Measurements from ENCODE around the gene SLC2A8. TPM values are rescaled to one million over a fixed set of nuclear protein-coding genes. Genes with fewer than 3 reads are reported as not detected.

The SLC2A8 gene
- total RNA-seq, 2 donors from 2014 or later: 1.4 to 1.7 TPM

DNA sequence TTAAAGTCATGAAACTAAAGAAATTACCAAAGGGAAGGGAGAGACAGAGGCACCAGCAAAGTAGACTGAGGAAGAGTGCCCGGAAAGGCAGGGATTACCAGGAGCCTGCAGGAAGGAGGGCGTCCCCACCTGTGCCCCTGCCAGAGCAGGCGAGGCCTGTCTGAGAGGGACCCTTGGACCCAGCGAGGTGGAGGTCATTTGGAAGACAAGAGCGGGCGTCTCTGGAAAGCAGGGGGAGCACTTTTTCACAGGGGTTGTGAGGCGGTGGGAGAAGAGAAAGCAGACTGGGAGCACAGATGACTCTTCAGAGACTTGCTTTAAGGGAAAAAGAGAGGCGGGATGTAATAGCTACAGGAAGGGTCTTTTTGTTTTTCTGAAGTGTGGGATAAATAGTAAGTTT, 27.5 kb upstream of the SLC2A8 start:
- DNase-seq (ENCODE audit: low spot score in 2 of 2) (no peak), ATAC-seq (no peak)
- Mint-ChIP-seq H3K36me3 (no peaks in the 10 kb centered on the region), H3K27ac (no peak overlapping the region), H3K9me3 (no peaks in the 10 kb centered on the region)

DNA sequence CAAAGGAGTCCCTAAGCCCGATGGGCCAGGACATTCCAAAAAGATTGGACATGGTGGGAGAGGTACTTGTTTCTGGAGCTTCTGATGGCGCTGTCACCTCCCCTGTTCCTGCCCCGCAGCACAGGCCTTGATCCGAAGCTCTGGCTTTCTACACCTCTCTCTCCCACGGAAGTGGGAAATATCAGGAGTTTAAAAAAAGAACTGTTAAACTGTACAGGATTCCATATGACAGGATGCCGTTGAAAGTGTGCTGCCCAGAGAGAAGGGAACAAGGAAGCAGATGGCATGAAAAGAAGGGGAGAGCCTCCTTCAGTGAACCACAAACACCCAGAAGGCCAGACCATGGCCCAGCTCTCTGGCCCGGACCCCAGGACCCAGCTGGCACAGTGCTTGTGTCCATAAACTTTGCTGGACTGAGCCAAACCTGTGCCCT, 26.8 kb upstream of the SLC2A8 start:
- Mint-ChIP-seq H3K36me3 (no peaks in the 10 kb centered on the region), H3K9me3 (no peaks in the 10 kb centered on the region), H3K27ac (no peak overlapping the region)
- DNase-seq (ENCODE audit: low spot score in 2 of 2): no peak
- no peak for ATAC-seq

DNA sequence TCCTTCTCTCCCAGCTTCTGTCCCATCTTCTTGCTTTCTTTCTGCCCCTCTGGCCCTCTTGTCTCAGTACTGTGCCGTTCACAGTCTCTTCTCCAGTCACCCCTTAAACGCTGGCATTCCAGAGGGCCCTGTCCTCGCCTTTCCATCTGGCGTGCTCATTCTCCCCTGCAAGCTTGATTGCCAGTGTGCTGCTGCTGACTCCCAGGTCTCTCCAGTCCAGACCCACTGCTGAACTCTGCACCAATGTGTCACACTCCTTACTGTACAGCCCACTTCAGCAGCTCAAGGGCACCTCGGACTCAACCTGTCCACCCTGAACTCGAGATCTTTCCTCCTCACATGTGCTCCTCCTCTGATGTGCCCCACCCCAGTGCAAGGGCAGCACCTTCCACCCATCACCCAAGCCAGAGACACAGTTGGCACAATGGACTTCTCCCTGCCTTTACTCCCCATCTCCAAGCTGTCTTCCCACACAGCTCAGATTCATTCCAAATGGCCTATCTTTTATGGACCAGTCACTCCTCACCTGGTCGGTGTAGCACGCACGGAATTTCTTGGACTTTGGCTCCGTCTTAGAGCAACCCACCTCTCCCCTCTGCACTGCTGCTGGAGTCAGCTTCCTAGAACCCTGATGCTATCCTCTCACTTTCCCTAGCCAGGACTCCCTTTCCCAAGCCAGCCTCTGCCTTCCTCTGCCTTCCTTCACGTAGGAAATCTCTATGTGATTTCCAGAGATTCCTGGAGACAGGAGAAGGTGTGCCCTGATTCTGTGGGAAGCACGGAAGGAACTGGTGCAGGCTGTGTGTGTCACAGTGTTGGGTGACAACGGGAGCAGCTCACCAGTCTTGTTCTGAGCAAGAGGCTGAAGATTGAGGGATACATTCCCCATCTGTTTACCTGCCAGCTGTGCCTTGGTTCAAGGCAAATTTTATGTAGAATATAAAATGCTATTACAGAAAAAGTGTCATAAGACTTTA, 26.0 kb upstream of the SLC2A8 start:
- no peaks in the 10 kb centered on the region for H3K36me3 Mint-ChIP-seq
- ATAC-seq (no peak), DNase-seq (ENCODE audit: low spot score in 2 of 2) (no peak)
- H3K27ac Mint-ChIP-seq: no peak overlapping the region
- H3K9me3 Mint-ChIP-seq: no peaks in the 10 kb centered on the region

DNA sequence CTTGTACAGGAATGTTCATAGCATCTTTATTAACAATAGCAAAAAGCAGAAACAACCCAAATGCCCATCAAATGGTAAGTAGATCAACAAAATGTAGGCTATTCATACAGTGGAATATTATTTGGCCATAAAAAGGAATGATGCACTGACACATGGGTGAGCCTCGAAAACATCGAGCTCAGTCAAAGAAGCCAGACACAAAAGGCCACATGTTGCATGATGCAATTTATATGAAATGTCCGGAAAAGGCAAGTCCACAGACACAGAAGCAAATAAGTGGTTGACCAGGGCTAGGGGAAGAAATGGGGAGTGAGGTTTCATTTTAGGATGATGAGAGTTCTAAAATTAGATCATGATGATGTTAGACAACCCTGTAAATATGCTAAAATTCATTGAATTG, 16.5 kb upstream of the SLC2A8 start:
- Mint-ChIP-seq H3K36me3 (peaks cover 4 to 7% of the 10 kb centered on the region in 2 donors), H3K27ac (no peak overlapping the region), H3K9me3 (peaks cover 3 to 6% of the 10 kb centered on the region in 2 donors)
- DNase-seq (ENCODE audit: low spot score in 2 of 2): no peak
- ATAC-seq: no peak

DNA sequence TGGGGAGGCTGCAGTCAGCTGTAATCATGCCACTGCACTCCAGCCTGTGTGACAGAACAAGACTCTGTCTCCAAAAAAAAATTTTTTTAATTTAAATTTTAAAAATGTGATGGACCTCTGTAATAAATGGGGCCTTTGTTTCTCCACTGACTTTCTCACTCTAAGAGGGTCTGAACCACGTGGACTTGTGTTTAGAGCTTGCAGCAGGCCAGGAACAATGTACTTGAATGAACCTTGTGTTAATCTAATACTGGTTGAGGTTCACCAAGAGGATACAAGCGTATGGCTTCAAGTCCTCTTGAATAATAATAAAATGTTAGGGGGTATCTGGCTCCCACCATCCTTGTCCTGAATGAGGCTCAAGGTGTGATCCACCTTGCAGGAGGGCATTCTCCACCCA, 14.4 kb upstream of the SLC2A8 start:
- no peak for ATAC-seq
- peaks cover 3 to 6% of the 10 kb centered on the region in 2 donors for H3K9me3 Mint-ChIP-seq
- DNase-seq (ENCODE audit: low spot score in 2 of 2): no peak
- H3K36me3 Mint-ChIP-seq: peaks cover 4 to 7% of the 10 kb centered on the region in 2 donors
- H3K27ac Mint-ChIP-seq: no peak overlapping the region

DNA sequence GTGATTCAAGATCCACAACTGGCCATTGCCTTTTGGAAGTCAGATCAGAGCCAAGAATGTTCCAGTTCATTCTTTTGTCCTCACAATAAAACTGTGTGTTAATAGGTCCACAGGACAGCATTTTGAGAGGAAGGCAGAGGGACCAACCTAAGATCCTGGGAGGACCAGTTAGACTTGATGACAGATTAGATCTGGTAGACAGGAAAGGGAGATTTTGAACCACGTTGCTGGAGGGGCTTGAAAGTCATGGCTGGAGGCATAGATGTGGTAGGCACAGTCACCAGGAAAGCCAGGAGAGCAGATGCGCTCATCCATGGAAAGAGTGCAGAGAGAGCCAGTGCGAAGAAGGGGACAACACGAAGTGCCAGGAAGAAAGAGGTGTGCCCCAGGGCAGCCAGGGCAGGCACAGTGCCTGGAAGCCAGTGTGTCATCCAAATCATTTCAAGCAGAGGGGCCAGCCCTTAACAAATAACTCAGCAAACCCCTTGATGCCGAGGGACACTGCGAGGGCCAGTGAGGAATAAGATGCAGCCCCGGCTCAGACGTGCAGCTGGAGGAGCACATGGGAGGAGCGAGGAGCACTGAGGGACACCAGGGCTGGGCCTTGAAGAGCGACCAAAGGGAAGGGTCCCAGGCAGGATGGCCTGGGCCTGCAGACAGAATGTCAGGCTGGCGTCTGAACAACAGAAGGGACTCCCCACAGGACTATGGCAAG, 12.8 kb upstream of the SLC2A8 start:
- peaks cover 3 to 6% of the 10 kb centered on the region in 2 donors for H3K9me3 Mint-ChIP-seq
- no peak overlapping the region for H3K27ac Mint-ChIP-seq
- H3K36me3 Mint-ChIP-seq: peaks cover 4 to 7% of the 10 kb centered on the region in 2 donors
- DNase-seq (ENCODE audit: low spot score in 2 of 2) (no peak), ATAC-seq (no peak)

DNA sequence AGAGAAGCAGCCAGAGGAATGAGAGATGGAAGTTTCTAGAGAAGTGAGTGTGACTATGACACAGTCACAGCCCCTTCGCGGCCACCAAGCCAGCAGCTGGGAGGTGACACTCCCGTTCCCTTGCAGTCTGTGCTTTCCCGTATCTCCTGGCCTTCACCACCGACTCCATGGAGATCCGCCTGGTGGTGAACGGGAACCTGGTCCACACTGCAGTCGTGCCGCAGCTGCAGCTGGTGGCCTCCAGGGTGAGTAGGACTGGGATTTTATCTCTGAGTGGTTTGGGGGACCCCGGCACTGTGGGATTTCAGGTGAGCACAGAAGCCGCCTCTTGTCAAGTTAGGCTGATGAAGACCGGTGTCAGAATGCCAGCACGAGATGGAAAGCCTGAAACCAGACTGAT, 12.1 kb upstream of the SLC2A8 start:
- no peak for DNase-seq (ENCODE audit: low spot score in 2 of 2)
- ATAC-seq: no peak
- Mint-ChIP-seq H3K9me3 (peaks cover 3 to 6% of the 10 kb centered on the region in 2 donors), H3K36me3 (peaks cover 4 to 7% of the 10 kb centered on the region in 2 donors), H3K27ac (no peak overlapping the region)

DNA sequence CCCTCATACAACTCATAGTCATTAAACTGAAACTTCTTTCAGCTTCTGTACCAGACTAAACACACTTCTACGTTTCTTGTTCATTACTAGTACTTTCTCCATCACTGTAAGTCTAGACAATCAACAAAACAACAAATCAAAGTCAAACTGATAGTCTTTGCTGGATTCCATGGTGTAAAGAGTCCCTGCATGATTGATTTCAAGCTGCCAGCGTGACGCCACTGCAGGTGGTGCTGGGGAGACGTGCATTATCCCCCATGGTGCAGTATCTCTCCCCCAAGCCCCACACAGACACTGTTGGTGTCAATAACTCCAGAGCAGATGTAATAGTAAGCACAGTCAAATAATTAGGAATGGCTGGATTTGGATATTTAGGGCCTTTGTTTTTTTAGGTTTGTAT, 10.7 kb upstream of the SLC2A8 start:
- no peak for ATAC-seq
- Mint-ChIP-seq H3K36me3 (no peaks in the 10 kb centered on the region), H3K27ac (no peak overlapping the region), H3K9me3 (no peaks in the 10 kb centered on the region)
- DNase-seq (ENCODE audit: low spot score in 2 of 2): no peak

DNA sequence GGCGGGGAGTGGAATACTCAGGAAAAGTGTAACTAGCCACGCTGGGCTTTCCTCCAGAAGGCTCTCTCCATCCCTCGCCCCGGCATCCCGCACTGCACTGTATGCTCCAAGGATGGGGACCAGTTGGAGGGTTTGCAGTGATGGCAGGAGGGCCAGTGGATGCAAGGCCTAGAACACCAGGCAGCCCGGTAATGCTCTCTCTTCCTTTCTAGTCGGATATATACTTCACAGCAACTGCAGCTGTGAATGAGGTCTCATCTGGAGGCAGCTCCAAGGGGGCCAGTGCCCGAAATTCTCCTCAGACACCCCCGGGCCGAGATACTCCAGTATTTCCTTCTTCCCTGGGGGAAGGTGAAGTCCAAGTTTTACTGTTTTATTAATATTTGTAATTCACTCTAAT, 10.0 kb upstream of the SLC2A8 start:
- no peak for ATAC-seq
- DNase-seq (ENCODE audit: low spot score in 2 of 2): no peak
- Mint-ChIP-seq H3K9me3 (no peaks in the 10 kb centered on the region), H3K36me3 (no peaks in the 10 kb centered on the region), H3K27ac (no peak overlapping the region)

DNA sequence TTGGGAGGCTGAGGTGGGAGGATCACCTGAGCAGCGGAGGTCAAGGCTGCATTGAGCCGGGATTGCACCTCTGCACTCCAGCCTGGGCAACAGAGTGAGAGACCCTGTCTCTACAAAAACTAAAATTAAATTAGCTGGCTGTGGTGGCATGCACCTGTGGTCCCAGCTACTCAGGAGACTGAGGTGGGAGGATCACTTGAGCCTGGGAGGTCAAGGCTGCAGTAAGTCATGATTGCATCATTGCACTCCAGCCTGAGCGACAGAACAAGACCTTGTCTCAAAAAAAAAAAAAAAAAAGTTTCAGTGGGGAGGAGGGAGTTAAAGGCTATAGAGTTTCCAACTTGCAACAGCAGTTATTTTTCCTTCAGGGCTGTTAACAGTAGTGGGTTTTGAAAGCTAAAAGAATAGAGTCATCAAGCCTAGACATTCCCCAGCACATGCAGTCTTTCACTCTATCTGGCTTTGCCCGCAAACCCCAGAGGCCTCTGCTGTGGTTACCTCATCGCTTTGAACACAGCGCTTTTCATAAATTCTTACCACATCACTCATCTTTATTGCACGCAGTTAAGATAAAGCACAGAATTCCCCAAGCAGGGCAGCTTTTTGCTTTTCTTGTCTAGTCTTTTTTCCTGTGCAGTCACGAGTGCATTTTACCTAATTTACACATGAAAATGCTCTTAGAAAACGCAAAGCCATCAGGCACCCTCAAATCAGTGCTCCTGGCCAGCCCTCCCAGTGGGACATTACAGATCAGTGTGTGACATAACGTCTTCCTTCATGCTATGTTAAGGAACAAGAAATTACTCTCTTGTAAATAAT, 8.7 kb upstream of the SLC2A8 start:
- DNase-seq (ENCODE audit: low spot score in 2 of 2): peak; percentile 83 to 87
- Mint-ChIP-seq H3K36me3 (no peaks in the 10 kb centered on the region), H3K9me3 (no peaks in the 10 kb centered on the region), H3K27ac (peak overlapping the region; percentile 84 to 91)
- peak; percentile 99 for ATAC-seq

DNA sequence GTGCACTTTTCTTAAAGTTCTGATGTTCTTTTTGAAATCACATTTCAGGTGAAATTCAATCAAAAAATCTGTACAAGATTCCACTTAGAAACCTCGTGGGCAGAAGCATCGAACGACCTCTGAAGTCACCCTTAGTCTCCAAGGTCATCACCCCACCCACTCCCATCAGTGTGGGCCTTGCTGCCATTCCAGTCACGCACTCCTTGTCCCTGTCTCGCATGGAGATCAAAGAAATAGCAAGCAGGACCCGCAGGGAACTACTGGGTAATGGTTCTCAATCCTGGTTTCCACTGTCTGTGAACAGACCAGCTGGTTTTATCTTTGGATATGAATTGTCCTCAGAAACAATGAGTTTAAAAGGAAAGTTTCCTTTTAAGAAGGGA, 8.1 kb upstream of the SLC2A8 start:
- ATAC-seq (peak in 1 of 2 donors; percentile 4), DNase-seq (ENCODE audit: low spot score in 2 of 2) (no peak)
- no peaks in the 10 kb centered on the region for H3K9me3 Mint-ChIP-seq
- peak overlapping the region; percentile 84 to 91 for H3K27ac Mint-ChIP-seq
- H3K36me3 Mint-ChIP-seq: no peaks in the 10 kb centered on the region

DNA sequence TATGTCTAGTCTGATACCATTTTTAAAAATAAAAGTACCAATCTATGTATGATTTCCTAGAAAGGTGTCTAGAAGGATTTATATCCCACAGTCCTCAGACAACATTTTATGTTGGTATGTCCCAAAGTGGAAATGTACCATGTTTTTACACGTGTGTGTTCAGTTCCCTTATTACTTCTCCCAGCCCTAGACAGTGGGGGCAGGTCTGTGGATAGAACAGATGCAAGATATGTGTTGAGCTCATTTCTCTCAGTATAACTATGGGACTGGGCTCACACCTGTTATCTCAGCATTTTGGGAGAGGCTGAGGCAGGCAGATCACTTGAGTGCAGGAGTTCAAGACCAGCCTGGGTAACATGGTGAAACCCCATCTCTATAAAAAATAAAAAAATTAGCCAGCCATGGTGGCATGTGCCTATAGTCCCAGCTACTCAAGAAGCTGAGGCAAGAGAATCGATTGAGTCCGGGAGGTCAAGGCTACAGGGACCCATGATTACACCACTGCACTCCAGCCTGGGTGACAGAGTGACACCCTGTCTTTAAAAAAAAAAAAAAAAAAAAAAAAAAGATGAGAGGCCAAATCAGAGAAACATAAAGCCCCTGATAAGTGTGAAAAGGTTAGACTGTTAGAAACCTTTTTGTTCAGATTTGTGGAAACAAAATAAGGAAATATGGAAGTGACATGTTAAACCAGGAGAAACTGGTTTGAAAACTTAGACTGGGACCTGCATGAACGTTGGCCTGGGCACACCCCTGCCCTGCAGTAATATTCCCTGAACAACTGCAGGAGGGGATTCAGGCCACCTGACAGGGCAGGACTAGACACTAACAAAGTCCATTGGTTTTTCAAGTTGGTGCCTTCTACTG, 7.4 kb upstream of the SLC2A8 start:
- no peak for DNase-seq (ENCODE audit: low spot score in 2 of 2)
- peak overlapping the region in 1 of 2 donors; percentile 84 for H3K27ac Mint-ChIP-seq
- no peaks in the 10 kb centered on the region for H3K9me3 Mint-ChIP-seq
- no peak for ATAC-seq
- H3K36me3 Mint-ChIP-seq: no peaks in the 10 kb centered on the region

DNA sequence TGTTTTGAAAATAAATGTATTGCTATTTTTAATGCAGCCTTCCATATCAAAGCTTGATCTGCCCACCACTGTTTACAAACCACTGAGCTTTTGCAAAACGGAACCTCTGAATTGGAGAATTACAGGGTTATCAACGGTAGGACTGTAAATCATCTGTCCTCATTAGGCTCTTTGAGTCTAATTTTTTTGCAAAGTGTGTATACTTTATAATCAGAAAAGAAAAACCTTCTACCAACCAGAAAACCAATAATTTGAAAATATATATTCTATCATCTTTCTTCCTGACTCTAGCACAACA, 6.8 kb upstream of the SLC2A8 start:
- H3K36me3 Mint-ChIP-seq: no peaks in the 10 kb centered on the region
- H3K27ac Mint-ChIP-seq: no peak overlapping the region
- ATAC-seq (no peak), DNase-seq (ENCODE audit: low spot score in 2 of 2) (no peak)
- no peaks in the 10 kb centered on the region for H3K9me3 Mint-ChIP-seq

DNA sequence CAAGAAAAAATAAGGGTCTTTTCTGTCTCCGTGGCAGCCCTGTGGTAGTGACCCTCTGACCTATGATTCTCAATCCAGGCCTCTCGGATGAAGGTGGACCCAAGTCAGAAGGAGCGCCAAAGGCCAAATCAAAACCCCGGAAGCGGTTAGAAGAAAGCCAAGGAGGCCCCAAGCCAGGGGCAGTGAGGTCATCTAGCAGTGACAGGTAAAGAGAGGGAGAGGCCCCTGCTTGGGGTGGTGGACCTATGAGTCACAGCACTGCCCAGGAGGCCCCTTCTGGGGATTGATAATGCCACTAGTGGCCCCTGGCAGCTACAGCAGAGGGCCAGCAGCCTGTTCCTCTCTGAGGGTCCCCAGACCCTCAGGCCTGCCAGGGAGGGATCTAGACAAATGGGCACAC, 6.4 kb upstream of the SLC2A8 start:
- no peak overlapping the region for H3K27ac Mint-ChIP-seq
- DNase-seq (ENCODE audit: low spot score in 2 of 2) (no peak), ATAC-seq (no peak)
- no peaks in the 10 kb centered on the region for H3K36me3 Mint-ChIP-seq
- no peaks in the 10 kb centered on the region for H3K9me3 Mint-ChIP-seq

DNA sequence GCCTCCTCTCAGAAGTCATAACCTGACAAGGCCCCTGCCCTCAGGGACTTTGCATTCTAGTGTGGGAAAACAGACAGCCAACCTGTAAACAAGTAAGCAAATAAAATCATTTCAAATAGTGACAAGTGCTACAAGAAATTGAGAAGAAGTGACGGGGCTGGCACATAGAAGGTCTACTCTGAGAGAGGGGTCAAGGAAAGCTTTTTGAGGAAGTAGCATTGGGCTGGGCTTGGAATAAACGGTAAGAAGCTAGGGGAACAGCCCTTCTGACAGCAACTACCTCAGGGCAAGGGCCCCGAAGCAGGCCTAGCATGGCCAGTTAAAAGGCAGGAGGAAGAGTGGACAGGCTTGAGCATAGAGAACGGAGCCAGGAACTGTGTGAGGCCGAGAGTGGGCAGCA, 4.8 kb upstream of the SLC2A8 start:
- Mint-ChIP-seq H3K27ac (no peak overlapping the region), H3K9me3 (no peaks in the 10 kb centered on the region), H3K36me3 (no peaks in the 10 kb centered on the region)
- no peak for DNase-seq (ENCODE audit: low spot score in 2 of 2)
- ATAC-seq: no peak

DNA sequence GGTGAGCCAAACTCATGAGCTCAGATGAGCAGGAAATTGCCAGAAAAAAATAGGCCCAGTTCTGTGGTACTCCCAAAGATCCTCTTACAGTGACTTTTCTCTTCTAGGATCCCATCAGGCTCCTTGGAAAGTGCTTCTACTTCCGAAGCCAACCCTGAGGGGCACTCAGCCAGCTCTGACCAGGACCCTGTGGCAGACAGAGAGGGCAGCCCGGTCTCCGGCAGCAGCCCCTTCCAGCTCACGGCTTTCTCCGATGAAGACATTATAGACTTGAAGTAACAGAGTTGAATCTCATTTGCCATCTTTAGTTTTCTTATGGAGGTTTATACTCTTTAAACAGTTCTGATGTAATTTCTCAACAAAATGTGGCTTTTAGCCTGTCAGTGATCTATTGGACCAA, 4.0 kb upstream of the SLC2A8 start:
- DNase-seq (ENCODE audit: low spot score in 2 of 2) (no peak), ATAC-seq (no peak)
- Mint-ChIP-seq H3K9me3 (no peaks in the 10 kb centered on the region), H3K36me3 (peaks cover 0 to under 1% of the 10 kb centered on the region in 2 donors), H3K27ac (no peak overlapping the region)

Measured in activated naive CD4-positive, alpha-beta T cell treated with anti-CD3 and anti-CD28 coated beads, Interleukin-2, amount 50 U/mL, for 72 hours (primary cell).